Lung (tissue), 12 donors: ENCODE data around the gene BAHCC1. TPM values are rescaled to one million over a fixed set of nuclear protein-coding genes. Genes with fewer than 3 reads are reported as not detected.
A peak's percentile ranks its signal among the peaks of the same experiment; 100 is the strongest.

Experiments
- ATAC-seq: fragments of 200-7000 bp; cut with Tn5 transposase; one replicate; pipeline ENCODE4 v1.9.1; 2020; ENCODE audit warnings: moderate number of reproducible peaks; ENCODE audit not compliant: insufficient read depth, low FRiP score
- DNase-seq, 3 donors: peaks; one replicate each; pipeline ENCODE4 v3.0.0-alpha.2; 2013 to 2017
- H3K27ac ChIP-seq, 2 donors: one replicate each; pipeline ENCODE4 v1.5.1; 2013; ENCODE audit warnings: mild to moderate bottlenecking in 2 of 2, moderate library complexity in 2 of 2, control low read depth in 1 of 2, inconsistent platforms in 1 of 2, low read depth in 1 of 2, low read length in 1 of 2
- H3K27me3 ChIP-seq, 3 donors: one replicate each; pipeline ENCODE4 v1.5.1; 2013; ENCODE audit warnings: low read length in 2 of 3; ENCODE audit not compliant: control insufficient read depth in 3 of 3, insufficient read depth in 3 of 3
- H3K36me3 ChIP-seq, 4 donors: one replicate each; pipeline ENCODE4 v1.5.1; 2013; ENCODE audit warnings: low read length in 4 of 4, mild to moderate bottlenecking in 1 of 4, moderate library complexity in 1 of 4; ENCODE audit not compliant: control insufficient read depth in 4 of 4, insufficient read depth in 4 of 4
- H3K4me1 ChIP-seq, 5 donors: one replicate each; pipeline ENCODE4 v1.5.1; 2013; ENCODE audit warnings: low read length in 5 of 5, mild to moderate bottlenecking in 2 of 5, moderate library complexity in 1 of 5; ENCODE audit not compliant: control insufficient read depth in 5 of 5, insufficient read depth in 5 of 5
- H3K4me3 ChIP-seq: one replicate; pipeline ENCODE4 v1.5.1; 2013; ENCODE audit warnings: mild to moderate bottlenecking, control low read depth, moderate library complexity
- H3K9ac ChIP-seq, 2 donors: one replicate each; pipeline ENCODE4 v1.5.1; 2013; ENCODE audit warnings: low read length in 2 of 2, control low read depth in 1 of 2; ENCODE audit not compliant: insufficient read depth in 1 of 2
- H3K9me3 ChIP-seq, 4 donors: one replicate each; pipeline ENCODE4 v1.5.1; 2013; ENCODE audit warnings: low read length in 3 of 4, mild to moderate bottlenecking in 1 of 4, moderate library complexity in 1 of 4; ENCODE audit not compliant: control insufficient read depth in 4 of 4, insufficient read depth in 3 of 4
- CTCF ChIP-seq: IDR thresholded peaks from 2 replicates; pipeline ENCODE4 v1.5.1; 2012; ENCODE audit warnings: mild to moderate bottlenecking; ENCODE audit errors: control extremely low read depth, extremely low read depth
- WGBS, 2 donors: extraction: QIAGEN DNeasy Blood & Tissue Kit; methylation state at CpG; one replicate each; pipeline ENCODE4 v1.1.7; 2013; 5-methylcytosine and 5-hydroxymethylcytosine counted together
- polyA plus RNA-seq, 2 donors: library from polyadenylated mRNA; stranded (reverse); fragments of 200-250 nt; gene quantifications; one replicate each; pipeline ENCODE4 v1.2.1, GENCODE V29; 2013
- total RNA-seq, 2 donors: library from RNA; depleted of rRNA in 1 of 2; stranded (reverse); fragments of >200 nt in 1 of 2; gene quantifications; one replicate each; pipeline ENCODE4 v1.2.1, GENCODE V29; 2014 to 2021
- donor health status: control.
- donor health status: control.
- donor health status: Bipolar disorder and iron deficiency.
- donor health status: healthy.
- donor health status: DM: yes; HTN: yes; CAD: no.

BAHCC1 gene
- total and polyA plus RNA-seq, 4 donors, result 7.6 to 24.9 (median 17.5) TPM

GRCh38 chr17:81426393-81427172, 31.3 kb downstream of the BAHCC1 start:
- no peak for TF ChIP-seq CTCF
- peaks cover 9 to 51% (median 40%) of the 10 kb centered on the region in 5 donors for H3K4me1 ChIP-seq
- 43 to 56% methylated on average over 22 of the region's 22 CpGs for WGBS, 2 donors
- no peak for ATAC-seq
- H3K4me3 ChIP-seq, result no peak overlapping the region
- no peaks in the 10 kb centered on the region for H3K27me3 ChIP-seq
- H3K27ac ChIP-seq, result no peak overlapping the region
- H3K9me3 ChIP-seq, result peaks cover 0 to 2% (median 0%) of the 10 kb centered on the region in 4 donors
- no peaks in the 10 kb centered on the region for H3K36me3 ChIP-seq
- DNase-seq, result no peak
- no peak overlapping the region for H3K9ac ChIP-seq

- H3K27me3 ChIP-seq, result no peaks in the 10 kb centered on the region
- TF ChIP-seq CTCF, result no peak
- H3K4me3 ChIP-seq, result no peak overlapping the region
- no peaks in the 10 kb centered on the region for H3K36me3 ChIP-seq
- WGBS, 2 donors, result 13 to 34% methylated on average over 40 to 41 of the region's 41 CpGs
- H3K9ac ChIP-seq, result no peak overlapping the region
- H3K4me1 ChIP-seq, result peaks cover 6 to 44% (median 34%) of the 10 kb centered on the region in 5 donors
- ATAC-seq (no peak), DNase-seq (peak in 1 of 3 donors; percentile 40)
- peak overlapping the region in 1 of 2 donors; percentile 55 for H3K27ac ChIP-seq
- peaks cover 0 to 2% (median 0%) of the 10 kb centered on the region in 4 donors for H3K9me3 ChIP-seq
Measured at GRCh38 chr17:81427173-81428120, 32.2 kb downstream of the BAHCC1 start.

- no peak overlapping the region for H3K9ac ChIP-seq
- peaks cover 6 to 41% (median 27%) of the 10 kb centered on the region in 5 donors for H3K4me1 ChIP-seq
- H3K9me3 ChIP-seq, result peaks cover 0 to 2% (median 0%) of the 10 kb centered on the region in 4 donors
- no peaks in the 10 kb centered on the region for H3K27me3 ChIP-seq
- DNase-seq (no peak), ATAC-seq (no peak)
- H3K36me3 ChIP-seq, result no peaks in the 10 kb centered on the region
- WGBS, 2 donors, result 23 to 39% methylated on average over 12 of the region's 12 CpGs
- TF ChIP-seq CTCF, result no peak
- H3K27ac ChIP-seq, result peak overlapping the region in 1 of 2 donors; percentile 55
- H3K4me3 ChIP-seq, result no peak overlapping the region
Measured at GRCh38 chr17:81428121-81428515, 32.9 kb downstream of the BAHCC1 start.
